ENCODE measurements around the gene TGIF2.
"Not testable (repeated sequence)": the region's sequence is repeated elsewhere in the genome, so short reads cannot be mapped to it uniquely, and the experiment has no call there.

The TGIF2 gene

GRCh38 chr20:36579996-36580545 is 6.7 kb downstream of the TGIF2 start:
- DNase-seq, result no peak

GRCh38 chr20:36582322-36582721 is 8.9 kb downstream of the TGIF2 start:
- peak; percentile 42 for DNase-seq

GRCh38 chr20:36582821-36583220 is 9.4 kb downstream of the TGIF2 start:
- DNase-seq, result no peak

DNA sequence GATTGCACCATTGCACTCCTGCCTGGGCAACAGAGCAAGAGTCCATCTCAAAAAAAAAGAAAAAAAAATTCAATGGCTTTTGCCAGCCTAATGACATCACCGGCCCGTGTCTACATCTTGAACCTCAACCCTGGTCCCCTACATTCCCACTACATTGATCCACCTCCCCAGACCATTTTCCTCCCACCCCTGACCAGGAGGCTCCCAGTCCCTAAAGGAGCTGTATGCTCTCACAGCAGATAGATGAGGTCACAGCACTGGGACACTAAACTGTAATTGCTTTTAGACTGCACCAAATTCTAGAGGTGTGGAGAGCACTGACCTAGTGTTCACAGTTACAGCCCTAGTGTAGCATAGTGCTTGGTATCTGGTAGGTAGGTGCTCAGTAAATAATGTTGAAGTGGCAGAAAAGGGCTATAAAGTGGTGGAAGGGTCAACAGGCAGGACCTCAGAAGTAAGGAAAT is 10.7 kb downstream of the TGIF2 start:
- no peak for DNase-seq

DNA sequence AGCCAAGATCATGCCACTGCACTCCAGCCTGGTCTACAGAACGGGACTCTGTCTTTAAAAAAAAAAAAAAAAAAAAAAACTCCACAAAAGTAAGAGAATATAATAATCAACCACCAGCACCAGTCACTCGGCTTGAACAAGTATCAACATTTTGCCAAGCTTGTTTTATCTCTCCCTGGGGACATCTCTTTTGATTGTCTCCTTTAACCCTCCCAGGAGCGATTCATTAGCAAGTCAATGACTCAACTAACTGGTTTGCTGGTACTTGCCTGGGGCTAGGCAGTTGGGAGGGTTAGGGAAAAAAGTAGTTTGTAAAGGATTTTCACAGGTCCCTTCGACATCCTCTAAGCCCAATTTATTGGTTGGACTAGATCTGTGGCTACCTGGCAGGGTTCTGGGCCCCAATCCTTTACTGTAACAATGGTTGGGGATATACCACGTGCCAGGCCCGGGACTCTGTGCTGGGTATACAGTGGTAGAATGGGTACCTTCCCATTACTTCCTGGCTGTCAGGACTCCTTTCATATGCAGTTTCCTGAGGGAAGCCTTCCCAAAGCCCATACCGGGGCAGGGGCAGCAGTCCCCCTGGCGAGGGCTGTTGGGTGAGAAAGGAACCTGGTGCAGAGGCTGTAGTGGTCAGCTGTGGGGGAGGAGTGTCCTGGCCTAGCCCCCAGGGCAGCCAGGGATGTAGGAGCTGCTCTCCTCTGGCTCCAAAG is 12.2 kb downstream of the TGIF2 start:
- DNase-seq, result no peak

- DNase-seq, result no peak
Observed at GRCh38 chr20:36587388-36588070, 14.1 kb downstream of the TGIF2 start.

DNA sequence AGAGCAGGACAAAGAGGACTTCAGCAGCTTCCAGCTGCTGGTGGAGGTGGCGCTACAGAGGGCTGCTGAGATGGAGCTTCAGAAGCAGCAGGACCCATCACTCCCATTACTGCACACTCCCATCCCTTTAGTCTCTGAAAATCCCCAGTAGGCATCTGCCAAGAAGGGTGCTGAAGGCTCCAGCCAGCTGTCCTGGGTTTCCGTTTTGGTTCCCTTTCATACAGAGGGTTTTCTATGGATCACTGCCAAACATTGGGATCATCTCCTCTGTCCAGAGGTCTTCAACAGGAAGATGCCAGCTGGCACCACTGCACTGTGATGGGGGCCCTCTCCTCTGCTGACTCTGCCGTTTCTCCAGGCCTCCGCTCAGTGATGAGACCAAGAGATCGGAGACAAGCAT is 17.9 kb downstream of the TGIF2 start:
- no peak for DNase-seq

DNA sequence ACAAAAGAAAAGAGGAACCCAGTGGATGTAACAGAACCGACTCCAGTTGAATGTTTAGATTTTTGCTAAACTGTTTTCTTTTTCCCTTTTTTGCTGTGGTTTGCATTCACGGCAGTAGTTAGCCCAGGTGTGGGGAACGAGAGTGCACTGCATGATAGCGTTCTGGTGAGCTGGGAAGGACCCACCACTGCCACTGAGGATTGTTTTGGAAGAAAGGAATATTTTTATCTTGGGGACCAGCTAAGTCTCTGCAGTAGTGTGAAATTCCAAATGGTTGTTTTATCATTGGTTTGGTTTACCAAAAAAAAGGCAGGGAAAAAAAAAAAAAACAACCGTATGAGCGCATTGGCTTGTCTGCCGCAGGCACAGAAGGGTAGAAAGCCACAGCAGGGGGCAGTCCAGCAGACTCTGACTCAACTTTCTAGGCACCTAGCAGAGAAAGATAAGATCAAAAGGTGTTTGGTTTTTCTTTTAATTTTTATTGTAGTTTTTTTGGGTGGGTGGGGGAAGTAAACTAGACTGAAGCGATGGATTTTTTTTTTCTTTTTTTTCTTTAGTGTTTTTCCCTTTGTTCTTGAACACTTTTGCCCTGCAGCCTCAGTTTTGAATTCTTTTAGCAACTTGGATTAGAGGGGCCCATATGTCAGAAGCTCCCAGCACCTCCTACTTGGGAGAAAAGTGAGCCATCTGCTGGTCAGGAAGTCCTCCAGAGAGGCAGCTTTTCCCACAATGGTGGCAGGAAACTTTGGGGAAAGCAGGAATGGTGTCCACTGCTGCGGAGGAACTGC is 18.7 kb downstream of the TGIF2 start:
- DNase-seq, result peak; percentile 68

DNA sequence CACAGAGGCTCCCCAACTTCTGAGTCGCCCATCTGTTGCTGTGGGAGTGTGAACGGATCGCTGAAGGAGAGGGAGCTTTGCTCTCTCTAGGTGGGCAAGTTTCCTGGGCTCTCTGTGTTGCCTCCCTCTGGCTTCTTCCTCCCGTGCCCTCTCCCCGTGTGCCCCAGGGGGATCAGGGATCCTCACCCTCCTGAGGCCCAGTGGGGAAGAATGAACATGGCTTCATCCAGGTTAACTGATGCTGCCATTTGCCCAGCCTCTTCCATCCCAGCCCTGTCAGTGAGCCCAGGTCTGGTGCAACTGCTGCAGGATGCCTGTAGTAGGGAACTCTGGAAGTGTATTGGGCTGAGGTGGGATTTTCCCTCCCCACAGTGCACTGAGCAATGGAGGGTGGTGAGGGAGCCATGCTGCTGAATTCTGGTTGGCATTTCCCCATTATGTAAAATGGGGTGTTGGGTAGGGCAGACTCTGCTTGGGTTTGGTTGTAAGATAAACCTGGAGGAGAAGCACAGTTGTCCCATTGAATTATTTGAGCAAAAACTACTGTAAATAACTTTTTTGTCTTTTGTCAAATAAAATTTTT is 20.0 kb downstream of the TGIF2 start:
- no peak for DNase-seq

DNA sequence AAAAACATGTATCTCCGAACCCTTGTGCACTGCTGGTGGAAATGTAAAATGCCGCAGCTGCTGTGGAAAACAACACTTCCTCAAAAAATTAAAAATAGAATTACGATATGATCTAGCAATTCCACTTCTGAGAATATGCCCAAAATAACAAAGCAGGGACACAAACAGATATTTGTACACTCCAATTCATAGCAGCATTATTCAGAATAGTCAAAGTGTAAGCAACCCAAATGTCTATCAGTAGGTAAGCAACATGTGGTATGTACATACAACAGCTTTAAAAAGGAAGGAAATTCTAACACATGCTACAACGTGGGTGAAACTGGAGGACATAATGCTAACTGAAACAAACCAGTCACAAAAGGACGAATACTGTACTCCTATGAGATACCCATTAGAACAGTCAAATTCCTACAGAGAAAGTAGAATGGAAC is 26.5 kb downstream of the TGIF2 start:
- DNase-seq, result no peak

GRCh38 chr20:36601540-36601939 is 28.1 kb downstream of the TGIF2 start:
- no peak for DNase-seq

DNA sequence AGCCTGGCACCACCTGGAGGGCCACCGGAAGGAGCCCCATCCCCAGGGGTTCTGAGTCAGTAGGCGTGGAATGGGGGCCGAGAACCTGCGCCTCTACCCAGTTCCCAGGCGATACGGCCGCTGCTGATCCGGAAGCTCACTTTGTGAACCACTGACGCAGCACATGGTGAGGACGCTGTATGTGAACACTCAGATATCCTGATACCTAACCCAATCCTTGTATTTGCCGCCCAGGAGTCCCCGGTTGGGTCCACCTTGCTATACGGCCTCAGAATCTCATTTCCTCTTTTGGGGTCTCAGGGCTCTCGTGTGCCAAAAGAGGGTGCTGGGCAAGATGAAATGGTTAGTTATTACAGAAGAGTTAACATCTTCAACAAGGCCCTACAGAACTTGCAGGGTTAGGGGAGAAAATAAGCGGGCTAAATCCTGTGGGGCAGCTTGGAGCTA is 31.6 kb downstream of the TGIF2 start:
- DNase-seq, result peak; percentile 67

DNA sequence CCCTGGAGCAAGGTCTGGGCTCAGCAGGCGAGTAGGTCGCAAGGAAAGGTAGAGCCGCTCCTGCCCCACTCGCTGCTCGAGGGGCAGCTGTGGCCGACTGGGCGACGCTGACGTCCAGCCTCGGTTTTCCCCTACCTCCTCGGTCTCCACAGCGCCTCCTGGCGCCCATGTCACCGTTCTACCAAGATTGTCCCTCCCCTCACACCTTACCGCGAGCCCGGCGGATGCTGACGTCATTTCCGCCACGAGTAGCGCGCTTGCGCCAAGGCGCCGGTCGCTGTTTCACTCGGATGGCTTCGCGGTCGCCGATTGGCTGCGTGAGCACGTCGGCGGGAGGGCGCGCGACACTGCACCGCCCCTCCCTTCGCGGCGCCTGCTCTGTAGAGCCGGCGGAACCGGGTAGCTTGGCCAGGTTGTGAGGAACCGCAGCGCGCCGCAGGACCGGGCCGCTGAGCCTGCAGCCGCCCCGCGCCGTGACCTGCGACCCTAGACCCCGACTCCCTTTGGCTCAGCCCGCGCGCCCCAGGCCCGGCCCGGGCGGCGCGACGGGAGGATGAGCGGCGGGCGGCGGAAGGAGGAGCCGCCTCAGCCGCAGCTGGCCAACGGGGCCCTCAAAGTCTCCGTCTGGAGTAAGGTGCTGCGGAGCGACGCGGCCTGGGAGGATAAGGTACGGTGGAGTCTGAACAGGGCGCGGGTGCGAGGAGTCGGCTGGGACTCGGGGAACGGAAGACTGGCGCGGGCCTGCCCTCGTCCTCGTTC is 32.2 kb downstream of the TGIF2 start, which contains the start of gene RAB5IF:
RAB5IF (plus strand) TSS at position 381 of the 759 bp plus-strand sequence; CDS start at position 554, 173 bp downstream.
- peak; percentile 100 for DNase-seq

DNA sequence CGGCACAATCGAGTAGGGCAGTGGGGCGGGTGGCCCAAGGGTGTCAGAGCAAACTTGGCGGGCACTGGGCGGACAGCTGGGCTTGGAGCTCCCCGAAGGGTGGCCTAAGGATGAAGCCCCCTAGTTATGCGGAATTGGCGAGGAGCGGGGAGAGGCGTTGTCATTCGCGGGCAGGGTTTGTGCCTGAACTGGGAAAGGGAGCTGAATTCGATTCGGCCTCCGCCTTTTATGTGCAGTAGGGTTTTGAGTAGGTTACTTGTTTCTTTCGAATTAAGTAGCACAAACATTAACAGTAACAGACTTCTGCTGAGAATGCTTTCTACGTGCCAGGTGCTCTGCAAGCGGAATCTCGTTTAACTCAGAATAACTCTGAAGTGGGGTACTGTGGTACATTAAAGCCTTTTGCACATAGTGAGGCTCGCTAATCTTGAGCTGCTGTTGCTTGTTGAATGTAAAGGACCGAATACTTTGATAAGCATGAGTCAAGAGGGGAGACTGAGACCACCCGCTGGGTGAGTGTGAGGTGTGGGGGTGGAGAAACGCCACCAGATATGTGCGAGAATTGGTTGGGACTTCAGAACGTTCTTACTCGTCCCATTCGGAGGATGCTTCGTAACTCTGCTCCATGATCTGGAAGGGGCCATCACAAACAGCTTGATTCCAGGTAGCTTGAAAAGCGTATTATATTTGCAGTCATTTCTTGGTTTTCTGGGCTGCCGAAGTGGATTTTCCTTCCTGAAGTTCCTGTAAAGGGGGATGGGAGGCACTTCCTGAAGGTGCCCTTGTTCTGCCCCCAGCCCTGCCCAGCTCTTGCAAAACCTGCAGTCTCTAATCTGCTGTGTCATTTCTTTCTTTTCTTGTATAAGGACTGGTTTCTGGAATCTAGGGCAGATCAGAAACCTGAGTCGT is 33.0 kb downstream of the TGIF2 start:
- no peak for DNase-seq

GRCh38 chr20:36607586-36608387 is 34.4 kb downstream of the TGIF2 start:
- DNase-seq, result no peak

DNA sequence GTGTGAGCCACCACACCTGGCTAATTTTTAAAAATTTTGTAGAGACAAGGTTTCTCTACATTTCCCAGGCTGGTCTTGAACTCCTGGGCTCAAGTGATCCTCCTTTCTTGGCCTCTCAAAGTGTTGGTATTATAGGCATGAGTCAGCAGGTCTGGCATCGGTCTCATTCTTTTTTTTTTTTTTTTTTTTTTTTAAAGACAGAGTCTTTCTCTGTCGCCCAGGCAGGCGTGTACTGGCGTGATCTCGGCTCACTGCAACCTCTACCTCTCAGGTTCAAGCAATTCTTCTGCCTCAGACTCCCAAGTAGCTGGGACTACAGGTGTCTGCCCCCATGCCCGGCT is 35.0 kb downstream of the TGIF2 start:
- not testable (repeated sequence) for DNase-seq

GRCh38 chr20:36611625-36612024 is 38.2 kb downstream of the TGIF2 start:
- no peak for DNase-seq

DNA sequence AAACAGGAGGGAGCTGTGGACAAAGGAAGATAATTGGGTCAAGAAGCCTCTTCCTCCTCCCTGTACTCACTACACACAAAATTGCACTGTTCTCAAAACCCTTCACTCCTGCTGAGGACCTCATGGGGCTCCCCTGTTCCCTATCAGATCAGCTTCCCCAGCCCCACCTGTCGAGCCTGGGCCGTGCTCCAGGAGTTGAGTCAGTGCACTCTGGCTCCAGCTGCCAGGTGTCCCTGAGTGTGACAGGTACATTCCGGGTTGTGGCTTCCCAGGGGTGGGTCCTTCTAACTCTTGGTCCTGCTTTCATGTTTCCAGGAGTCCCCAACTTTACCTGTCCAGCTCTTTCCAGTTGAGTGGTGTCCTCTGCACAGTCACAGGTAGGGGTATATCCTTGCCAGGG is 40.6 kb downstream of the TGIF2 start:
- DNase-seq, result no peak

DNA sequence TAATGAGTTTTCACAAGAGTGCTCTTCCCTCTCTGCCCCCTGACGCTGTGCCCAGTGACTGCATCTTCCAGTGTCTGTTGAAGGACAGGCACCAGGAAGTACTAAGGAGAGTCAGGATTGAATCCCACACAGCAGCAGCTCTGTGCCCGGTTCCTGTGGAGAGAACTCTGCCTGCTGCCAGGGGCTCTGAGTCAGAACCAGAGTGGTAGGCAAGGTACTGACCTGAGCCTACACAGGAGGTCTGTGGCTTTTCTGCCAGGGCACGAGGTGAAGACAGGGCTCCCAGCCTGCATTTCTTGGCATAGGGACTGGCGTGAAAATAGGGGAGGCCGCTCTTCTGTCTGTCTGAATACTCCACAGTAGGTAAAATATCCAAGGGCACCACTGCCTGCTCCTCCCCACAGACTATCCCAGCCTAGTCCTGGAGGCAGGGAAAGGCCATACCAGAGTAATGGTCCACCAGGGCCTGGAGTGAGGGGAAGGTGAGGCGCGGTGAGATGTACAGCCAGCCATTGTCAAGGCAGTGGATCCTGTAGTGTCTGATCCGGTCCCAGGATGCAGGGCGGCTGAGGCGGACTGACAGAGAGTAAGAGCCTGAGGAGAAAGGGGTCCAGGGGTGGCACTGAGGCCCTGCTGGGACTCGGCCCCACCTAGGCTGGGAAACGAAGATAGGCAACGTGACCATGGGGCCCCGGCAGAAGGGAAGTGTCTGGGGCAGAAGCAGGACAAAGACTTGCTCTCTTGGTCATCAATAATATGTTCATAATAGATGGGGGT is 41.6 kb downstream of the TGIF2 start:
- no peak for DNase-seq

All from activated CD4-positive, alpha-beta T cell treated with anti-CD3 and anti-CD28 coated beads for 48 hours (primary cell).